Measurements from ENCODE around the gene OR2G3. TPM values are rescaled to one million over a fixed set of nuclear protein-coding genes. Genes with fewer than 3 reads are reported as not detected.

OR2G3 gene
- total and polyA plus RNA-seq, 2 of the 13 experiments (the other 11 are each of a cell fraction or from before 2014, with no cell fraction given): not detected

- Histone ChIP-seq H3K4me1 (ENCODE audit: insufficient read depth, low read length) (no peaks in the 10 kb centered on the region), H3K36me3 (replicated peaks in 1 of 2; ENCODE audit: control insufficient read depth in 1 of 2, insufficient read depth in 2 of 2, low read length in 2 of 2) (no peaks in the 10 kb centered on the region), H2AFZ (ENCODE audit: low read length) (no peak overlapping the region), H4K20me1 (ENCODE audit: insufficient read depth, low read length) (no peaks in the 10 kb centered on the region), H3K27ac (ENCODE audit: extremely low read length, insufficient read depth, low read length) (no peak overlapping the region), H3K9me3 (ENCODE audit: low read length) (no peaks in the 10 kb centered on the region), H3K9ac (ENCODE audit: insufficient read depth, low read depth, low read length) (no peak overlapping the region), H3K4me2 (ENCODE audit: low read depth, low read length) (no peak overlapping the region), H3K79me2 (ENCODE audit: insufficient read depth, low read length) (no peaks in the 10 kb centered on the region), H3K27me3 (ENCODE audit: control insufficient read depth in 1 of 2, insufficient read depth in 2 of 2, low read length in 2 of 2) (no peaks in the 10 kb centered on the region), H3K4me3 (replicated peaks in 1 of 3; ENCODE audit: insufficient read depth in 1 of 3, low read depth in 2 of 3, low read length in 3 of 3) (no peak overlapping the region)
- no TSS peak for BruUV-seq (replicated peaks)
- intact Hi-C loops (cut with micrococcal nuclease; ENCODE audit: unreplicated experiment) (no loop called here), in situ Hi-C loops (cut with HindIII; ENCODE audit: extremely low pct_ligation_motif_present, low pct_unique_long_range_greater_than_20kb) (no loop called here)
- ChIA-PET CTCF (ENCODE audit: low intra/inter-chr PET ratio, low total read pairs) (no interaction called here), POLR2A (no interaction called here)
- TF ChIP-seq HOXA3 (CRISPR knock-in tag; IDR thresholded peaks at IDR 0.05) (no peak), ZNF547 (CRISPR knock-in tag; IDR thresholded peaks at IDR 0.05) (no peak), GLI4 (CRISPR knock-in tag; IDR thresholded peaks at IDR 0.05; ENCODE audit: borderline replicate concordance) (no peak), ZNF883 (CRISPR knock-in tag; IDR thresholded peaks at IDR 0.05; ENCODE audit: not compliant biosample characterization) (no peak), KLF6 (CRISPR knock-in tag; IDR thresholded peaks at IDR 0.05) (no peak), ZSCAN20 (CRISPR knock-in tag; IDR thresholded peaks at IDR 0.05; ENCODE audit: borderline replicate concordance) (no peak), ZZZ3 (CRISPR knock-in tag; IDR thresholded peaks at IDR 0.05; ENCODE audit: borderline replicate concordance) (no peak), MED8 (CRISPR knock-in tag; IDR thresholded peaks at IDR 0.05; ENCODE audit: insufficient replicate concordance) (no peak), RFX1 (IDR thresholded peaks at IDR 0.05) (no peak), ZNF451 (CRISPR knock-in tag; IDR thresholded peaks at IDR 0.05) (no peak)
- WGBS (ENCODE audit: low lambda C conversion rate): 0% methylated on average over 3 of the region's 5 CpGs
- DNase-seq (ENCODE audit: low spot score): no peak
- ATAC-seq: no peak
- no peak for FAIRE-seq
Measured at GRCh38 chr1:247614625-247615024, 9.2 kb downstream of the OR2G3 start.

- no peaks in the 10 kb centered on the region for H3K9me3 ChIP-seq (ENCODE audit: low read length)
- no peak for ATAC-seq
- no peak overlapping the region for H3K9ac ChIP-seq (ENCODE audit: insufficient read depth, low read depth, low read length)
- intact Hi-C loops (cut with micrococcal nuclease; ENCODE audit: unreplicated experiment) (no loop called here), in situ Hi-C loops (cut with HindIII; ENCODE audit: extremely low pct_ligation_motif_present, low pct_unique_long_range_greater_than_20kb) (no loop called here)
- 0% methylated on average over 2 of the region's 3 CpGs for WGBS (ENCODE audit: low lambda C conversion rate)
- H3K27ac ChIP-seq (ENCODE audit: extremely low read length, insufficient read depth, low read length): no peak overlapping the region
- POLR2A ChIA-PET: no interaction called here
- no peaks in the 10 kb centered on the region for H3K36me3 ChIP-seq (replicated peaks in 1 of 2; ENCODE audit: control insufficient read depth in 1 of 2, insufficient read depth in 2 of 2, low read length in 2 of 2)
- BruUV-seq (replicated peaks): no TSS peak
- FAIRE-seq: no peak
- no peak overlapping the region for H2AFZ ChIP-seq (ENCODE audit: low read length)
- H3K4me2 ChIP-seq (ENCODE audit: low read depth, low read length): no peak overlapping the region
- no peaks in the 10 kb centered on the region for H3K4me1 ChIP-seq (ENCODE audit: insufficient read depth, low read length)
- no peak for DNase-seq (ENCODE audit: low spot score)
- H3K4me3 ChIP-seq (replicated peaks in 1 of 3; ENCODE audit: insufficient read depth in 1 of 3, low read depth in 2 of 3, low read length in 3 of 3): no peak overlapping the region
- H3K27me3 ChIP-seq (ENCODE audit: control insufficient read depth in 1 of 2, insufficient read depth in 2 of 2, low read length in 2 of 2): no peaks in the 10 kb centered on the region
- no peaks in the 10 kb centered on the region for H3K79me2 ChIP-seq (ENCODE audit: insufficient read depth, low read length)
- H4K20me1 ChIP-seq (ENCODE audit: insufficient read depth, low read length): no peaks in the 10 kb centered on the region
- CTCF ChIA-PET (ENCODE audit: low intra/inter-chr PET ratio, low total read pairs): no interaction called here
- TF ChIP-seq CENPT (CRISPR knock-in tag; IDR thresholded peaks at IDR 0.05; ENCODE audit: low read depth) (no peak), TCF7 (IDR thresholded peaks at IDR 0.05; ENCODE audit: low read depth) (no peak), CCAR2 (optimal IDR thresholded peaks at IDR 0.05; ENCODE audit: low read depth, low read length) (no peak), MAFG (CRISPR knock-in tag; IDR thresholded peaks at IDR 0.05) (no peak), TSC22D2 (CRISPR knock-in tag; IDR thresholded peaks at IDR 0.05; ENCODE audit: borderline replicate concordance) (no peak), E2F2 (CRISPR knock-in tag; IDR thresholded peaks at IDR 0.05; ENCODE audit: borderline replicate concordance) (no peak), ZNF256 (CRISPR knock-in tag; conservative IDR thresholded peaks at IDR 0.05) (no peak)
Measured at GRCh38 chr1:247627951-247628350, 22.6 kb downstream of the OR2G3 start.
